ENCODE results near the gene GGA1. TPM values are rescaled to one million over a fixed set of nuclear protein-coding genes. Genes with fewer than 3 reads are reported as not detected.

GGA1 gene
- polyA plus RNA-seq, 1 of the 3 experiments (the other 2 are of a cell fraction): 81.1 TPM

DNA sequence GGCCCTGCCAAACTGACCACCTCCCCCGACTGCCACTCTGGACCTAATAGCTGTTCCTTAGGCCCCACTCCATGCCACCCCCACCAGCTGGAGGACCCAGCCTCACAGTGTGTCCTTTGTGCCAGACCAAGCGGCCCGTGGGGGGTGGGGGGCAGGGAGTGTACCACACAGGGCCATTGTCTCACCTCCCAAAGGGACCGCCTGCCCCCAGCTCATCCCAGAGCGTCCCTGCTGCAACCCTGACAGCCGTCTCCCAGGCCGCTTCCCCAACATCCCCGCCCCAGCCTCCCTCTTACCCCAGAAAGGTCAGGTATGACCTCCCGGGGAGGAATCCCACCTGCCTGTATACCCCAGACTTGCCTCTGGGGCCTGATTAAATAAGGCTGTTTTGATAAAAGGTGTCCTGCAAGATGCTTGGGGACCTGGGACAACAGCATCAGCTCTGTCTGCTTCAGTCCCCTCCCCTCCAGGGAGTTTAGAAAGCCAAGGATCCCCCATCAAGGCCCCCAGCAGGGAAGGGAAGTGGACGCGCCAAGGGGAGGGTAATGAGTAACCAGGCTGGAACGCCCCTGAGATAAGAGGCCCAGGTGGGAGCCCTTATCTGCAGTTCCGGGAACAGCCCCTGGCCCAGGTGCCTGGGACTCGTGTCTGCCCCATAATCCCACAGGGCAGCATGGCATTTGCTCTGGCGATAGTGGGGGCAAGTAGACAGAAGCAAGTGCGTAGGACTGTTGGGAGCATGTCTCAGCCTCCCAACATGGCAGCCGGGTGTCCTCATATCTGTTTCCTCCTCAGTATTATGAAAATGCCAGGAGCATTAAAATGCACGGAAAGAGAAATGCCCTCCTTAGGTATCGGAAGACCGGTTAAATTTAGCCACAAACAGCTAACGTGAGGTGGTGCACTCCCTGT, 39.4 kb upstream of the GGA1 start:
- ChIA-PET CTCF (interaction anchor here (0.9 to 20.5 kb wide), 11 partner anchors 8 to 252 kb away, joined by 3 to 647 read pairs (median 27); partner anchors contain the start of gene GGA1), POLR2A (no interaction called here)
- H3K79me2 ChIP-seq (ENCODE audit: insufficient read depth): peaks cover 47% of the 10 kb centered on the region
- H3K27me3 ChIP-seq (ENCODE audit: insufficient read depth): no peaks in the 10 kb centered on the region
- H3F3A ChIP-seq (replicated peaks; ENCODE audit: insufficient read depth): peaks cover 10% of the 10 kb centered on the region
- H3K9me3 ChIP-seq: no peaks in the 10 kb centered on the region
- no peaks in the 10 kb centered on the region for H3K9me2 ChIP-seq
- peaks cover 0 to 3% of the 10 kb centered on the region in 2 experiments; a peak in 3 of 4 replicates for H3K4me1 ChIP-seq (ENCODE audit: control insufficient read depth in 1 of 2, insufficient read depth in 2 of 2, low read depth in 1 of 2, low read length in 1 of 2)
- no peak overlapping the region for H3K9ac ChIP-seq
- H3K36me3 ChIP-seq (replicated peaks in 1 of 2; ENCODE audit: control insufficient read depth in 1 of 2, insufficient read depth in 2 of 2, low read length in 1 of 2): peaks cover 7 to 26% of the 10 kb centered on the region in 2 experiments
- no peak overlapping the region for H3K27ac ChIP-seq (ENCODE audit: low read depth in 2 of 2, low read length in 1 of 2)
- no peak for DNase-seq
- peaks cover 73% of the 10 kb centered on the region for H4K20me1 ChIP-seq (ENCODE audit: insufficient read depth)
- H3K4me2 ChIP-seq: no peak overlapping the region
- H2AFZ ChIP-seq (ENCODE audit: low read depth): no peak overlapping the region
- TF ChIP-seq TAF1 (IDR thresholded peaks at IDR 0.05; ENCODE audit: borderline replicate concordance, low read depth, low read length) (no peak), MAX (IDR thresholded peaks at IDR 0.05; ENCODE audit: low read depth) (no peak), GATA2 (CRISPR knock-in tag; IDR thresholded peaks at IDR 0.05) (no peak), GABPA (IDR thresholded peaks at IDR 0.05; ENCODE audit: low read depth) (no peak), JUND (IDR thresholded peaks at IDR 0.05) (no peak), TEAD4 (IDR thresholded peaks at IDR 0.05; ENCODE audit: borderline replicate concordance, insufficient read depth) (no peak), SMC3 (IDR thresholded peaks at IDR 0.05; ENCODE audit: low read depth, low read length) (no peak), SIN3A (IDR thresholded peaks at IDR 0.05; ENCODE audit: borderline replicate concordance, low read depth, low read length) (no peak), ELF1 (IDR thresholded peaks at IDR 0.05) (no peak), FOXM1 (IDR thresholded peaks at IDR 0.05; ENCODE audit: low read depth) (no peak), RFX5 (IDR thresholded peaks at IDR 0.05; ENCODE audit: low read length) (no peak), RXRA (IDR thresholded peaks at IDR 0.05; ENCODE audit: borderline replicate concordance, low read depth) (no peak), RAD21 (IDR thresholded peaks at IDR 0.05; ENCODE audit: low read length) (no peak), EZH2phosphoT487 (IDR thresholded peaks at IDR 0.05; ENCODE audit: borderline replicate concordance, low read depth) (no peak), USF2 (IDR thresholded peaks at IDR 0.05; ENCODE audit: borderline replicate concordance, low read depth, low read length) (no peak)
- TF ChIP-seq, protein P1, sequence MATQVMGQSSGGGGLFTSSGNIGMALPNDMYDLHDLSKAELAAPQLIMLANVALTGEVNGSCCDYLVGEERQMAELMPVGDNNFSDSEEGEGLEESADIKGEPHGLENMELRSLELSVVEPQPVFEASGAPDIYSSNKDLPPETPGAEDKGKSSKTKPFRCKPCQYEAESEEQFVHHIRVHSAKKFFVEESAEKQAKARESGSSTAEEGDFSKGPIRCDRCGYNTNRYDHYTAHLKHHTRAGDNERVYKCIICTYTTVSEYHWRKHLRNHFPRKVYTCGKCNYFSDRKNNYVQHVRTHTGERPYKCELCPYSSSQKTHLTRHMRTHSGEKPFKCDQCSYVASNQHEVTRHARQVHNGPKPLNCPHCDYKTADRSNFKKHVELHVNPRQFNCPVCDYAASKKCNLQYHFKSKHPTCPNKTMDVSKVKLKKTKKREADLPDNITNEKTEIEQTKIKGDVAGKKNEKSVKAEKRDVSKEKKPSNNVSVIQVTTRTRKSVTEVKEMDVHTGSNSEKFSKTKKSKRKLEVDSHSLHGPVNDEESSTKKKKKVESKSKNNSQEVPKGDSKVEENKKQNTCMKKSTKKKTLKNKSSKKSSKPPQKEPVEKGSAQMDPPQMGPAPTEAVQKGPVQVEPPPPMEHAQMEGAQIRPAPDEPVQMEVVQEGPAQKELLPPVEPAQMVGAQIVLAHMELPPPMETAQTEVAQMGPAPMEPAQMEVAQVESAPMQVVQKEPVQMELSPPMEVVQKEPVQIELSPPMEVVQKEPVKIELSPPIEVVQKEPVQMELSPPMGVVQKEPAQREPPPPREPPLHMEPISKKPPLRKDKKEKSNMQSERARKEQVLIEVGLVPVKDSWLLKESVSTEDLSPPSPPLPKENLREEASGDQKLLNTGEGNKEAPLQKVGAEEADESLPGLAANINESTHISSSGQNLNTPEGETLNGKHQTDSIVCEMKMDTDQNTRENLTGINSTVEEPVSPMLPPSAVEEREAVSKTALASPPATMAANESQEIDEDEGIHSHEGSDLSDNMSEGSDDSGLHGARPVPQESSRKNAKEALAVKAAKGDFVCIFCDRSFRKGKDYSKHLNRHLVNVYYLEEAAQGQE (IDR thresholded peaks at IDR 0.05; ENCODE audit: low read depth, low read length): no peak
- TF ChIP-seq, protein P2, sequence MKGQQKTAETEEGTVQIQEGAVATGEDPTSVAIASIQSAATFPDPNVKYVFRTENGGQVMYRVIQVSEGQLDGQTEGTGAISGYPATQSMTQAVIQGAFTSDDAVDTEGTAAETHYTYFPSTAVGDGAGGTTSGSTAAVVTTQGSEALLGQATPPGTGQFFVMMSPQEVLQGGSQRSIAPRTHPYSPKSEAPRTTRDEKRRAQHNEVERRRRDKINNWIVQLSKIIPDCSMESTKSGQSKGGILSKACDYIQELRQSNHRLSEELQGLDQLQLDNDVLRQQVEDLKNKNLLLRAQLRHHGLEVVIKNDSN (IDR thresholded peaks at IDR 0.05; ENCODE audit: borderline replicate concordance, low read depth): no peak
- TF ChIP-seq, protein P3, sequence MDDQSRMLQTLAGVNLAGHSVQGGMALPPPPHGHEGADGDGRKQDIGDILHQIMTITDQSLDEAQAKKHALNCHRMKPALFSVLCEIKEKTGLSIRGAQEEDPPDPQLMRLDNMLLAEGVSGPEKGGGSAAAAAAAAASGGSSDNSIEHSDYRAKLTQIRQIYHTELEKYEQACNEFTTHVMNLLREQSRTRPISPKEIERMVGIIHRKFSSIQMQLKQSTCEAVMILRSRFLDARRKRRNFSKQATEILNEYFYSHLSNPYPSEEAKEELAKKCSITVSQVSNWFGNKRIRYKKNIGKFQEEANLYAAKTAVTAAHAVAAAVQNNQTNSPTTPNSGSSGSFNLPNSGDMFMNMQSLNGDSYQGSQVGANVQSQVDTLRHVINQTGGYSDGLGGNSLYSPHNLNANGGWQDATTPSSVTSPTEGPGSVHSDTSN (IDR thresholded peaks at IDR 0.05): no peak
- no peak overlapping the region for H3K4me3 ChIP-seq (ENCODE audit: low read depth in 2 of 2, low read length in 1 of 2)
- WGBS (ENCODE audit: low lambda C conversion rate): 74% methylated on average over 19 of the region's 21 CpGs
